MG63 (cell line): Measurements from ENCODE around the gene RASSF8. TPM values are rescaled to one million over a fixed set of nuclear protein-coding genes. Genes with fewer than 3 reads are reported as not detected.

Experiments
- DNase-seq: peaks from one replicate; pipeline ENCODE4 v3.0.0-alpha.2; 2020
- H3K27me3 ChIP-seq: fragments of 250-450 bp; sonication (Bioruptor Pico); 2 replicates; pipeline ENCODE4 v1.5.1; 2020; ENCODE audit warnings: mild to moderate bottlenecking, moderate library complexity
- H3K36me3 ChIP-seq: fragments of 250-450 bp; sonication (Bioruptor Pico); 2 replicates; pipeline ENCODE4 v1.5.1; 2020; ENCODE audit warnings: mild to moderate bottlenecking, moderate library complexity
- H3K4me3 ChIP-seq: fragments of 250-450 bp; sonication (Bioruptor Pico); 2 replicates; pipeline ENCODE4 v1.5.1; 2020; ENCODE audit warnings: mild to moderate bottlenecking, moderate library complexity
- H3K9me3 ChIP-seq: fragments of 250-450 bp; sonication (Bioruptor Pico); 2 replicates; pipeline ENCODE4 v1.5.1; 2020; ENCODE audit warnings: mild to moderate bottlenecking, moderate library complexity
- total RNA-seq: library from RNA; depleted of rRNA; stranded (reverse); fragments of >200 nt; shearing (Covaris generic); gene quantifications from 2 replicates; pipeline ENCODE4 v1.2.3, GENCODE V29; 2014; ENCODE audit warnings: low replicate concordance; rRNA removed

RASSF8 gene, protein sequence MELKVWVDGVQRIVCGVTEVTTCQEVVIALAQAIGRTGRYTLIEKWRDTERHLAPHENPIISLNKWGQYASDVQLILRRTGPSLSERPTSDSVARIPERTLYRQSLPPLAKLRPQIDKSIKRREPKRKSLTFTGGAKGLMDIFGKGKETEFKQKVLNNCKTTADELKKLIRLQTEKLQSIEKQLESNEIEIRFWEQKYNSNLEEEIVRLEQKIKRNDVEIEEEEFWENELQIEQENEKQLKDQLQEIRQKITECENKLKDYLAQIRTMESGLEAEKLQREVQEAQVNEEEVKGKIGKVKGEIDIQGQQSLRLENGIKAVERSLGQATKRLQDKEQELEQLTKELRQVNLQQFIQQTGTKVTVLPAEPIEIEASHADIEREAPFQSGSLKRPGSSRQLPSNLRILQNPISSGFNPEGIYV
- 7.3 and 40.9 TPM in 2 replicates for total RNA-seq

GRCh38 chr12:25958428-25959070, at the start of gene RASSF8:
TSS of gene RASSF8 (plus strand) at chr12:25958682. CDS start at chr12:26055344, 96,662 bp downstream.
- Histone ChIP-seq H3K4me3 (peak within 1 kb of the TSS; percentile 78), H3K36me3 (peaks cover 5% of the 10 kb centered on the region)
- peak; percentile 82 for DNase-seq

DNA sequence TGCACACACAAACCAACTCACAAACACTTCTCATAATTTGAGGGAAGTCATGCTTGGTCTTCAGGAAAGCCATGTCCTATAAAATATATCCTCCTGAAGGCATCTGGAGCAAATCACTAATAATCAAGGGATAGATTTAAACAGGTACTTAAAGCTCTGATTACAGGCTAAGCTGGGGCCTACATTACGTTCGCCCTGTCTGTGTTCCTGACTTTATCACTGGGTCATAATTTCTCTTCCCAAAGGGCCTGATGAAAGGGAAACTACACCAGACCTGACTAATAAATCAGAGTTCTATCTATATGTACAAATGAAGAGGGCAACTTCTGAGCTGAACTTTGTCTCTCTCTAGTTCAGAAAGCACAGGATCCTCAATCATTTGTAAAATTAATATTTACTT, 43.9 kb upstream of the RASSF8 start:
- no peak for DNase-seq
- Histone ChIP-seq H3K36me3 (no peaks in the 10 kb centered on the region), H3K4me3 (no peak overlapping the region), H3K27me3 (no peaks in the 10 kb centered on the region), H3K9me3 (no peaks in the 10 kb centered on the region)

More at GRCh38 chr12:25958428-25959070, at the start of gene RASSF8:
- Histone ChIP-seq H3K9me3 (no peaks in the 10 kb centered on the region), H3K27me3 (no peaks in the 10 kb centered on the region)

GRCh38 chr12:25924491-25925001, 33.9 kb upstream of the RASSF8 start:
- Histone ChIP-seq H3K36me3 (no peaks in the 10 kb centered on the region), H3K9me3 (no peaks in the 10 kb centered on the region; the same call in 1 of the 2 replicates), H3K4me3 (no peak overlapping the region), H3K27me3 (no peaks in the 10 kb centered on the region)
- peak; percentile 69 for DNase-seq

GRCh38 chr12:25925064-25925463, 33.4 kb upstream of the RASSF8 start:
- Histone ChIP-seq H3K36me3 (no peaks in the 10 kb centered on the region), H3K4me3 (no peak overlapping the region), H3K27me3 (no peaks in the 10 kb centered on the region), H3K9me3 (no peaks in the 10 kb centered on the region; the same call in 1 of the 2 replicates)
- DNase-seq = no peak

- no peak for DNase-seq
- no peak overlapping the region for H3K4me3 ChIP-seq
- no peaks in the 10 kb centered on the region for H3K27me3 ChIP-seq
- H3K9me3 ChIP-seq = no peaks in the 10 kb centered on the region; the same call in 1 of the 2 replicates
- no peaks in the 10 kb centered on the region for H3K36me3 ChIP-seq
These were observed 31.9 kb upstream of the RASSF8 start for GRCh38 chr12:25926536-25926935.

GRCh38 chr12:25929142-25929541, 29.3 kb upstream of the RASSF8 start:
- DNase-seq = peak; percentile 67

GRCh38 chr12:25932971-25933370, 25.5 kb upstream of the RASSF8 start:
- Histone ChIP-seq H3K36me3 (no peaks in the 10 kb centered on the region), H3K9me3 (no peaks in the 10 kb centered on the region), H3K4me3 (no peak overlapping the region), H3K27me3 (no peaks in the 10 kb centered on the region)
- DNase-seq = no peak

More at GRCh38 chr12:25929142-25929541, 29.3 kb upstream of the RASSF8 start:
- H3K27me3 ChIP-seq = no peaks in the 10 kb centered on the region
- no peaks in the 10 kb centered on the region; the same call in 1 of the 2 replicates for H3K9me3 ChIP-seq
- H3K4me3 ChIP-seq = no peak overlapping the region
- H3K36me3 ChIP-seq = no peaks in the 10 kb centered on the region

DNA sequence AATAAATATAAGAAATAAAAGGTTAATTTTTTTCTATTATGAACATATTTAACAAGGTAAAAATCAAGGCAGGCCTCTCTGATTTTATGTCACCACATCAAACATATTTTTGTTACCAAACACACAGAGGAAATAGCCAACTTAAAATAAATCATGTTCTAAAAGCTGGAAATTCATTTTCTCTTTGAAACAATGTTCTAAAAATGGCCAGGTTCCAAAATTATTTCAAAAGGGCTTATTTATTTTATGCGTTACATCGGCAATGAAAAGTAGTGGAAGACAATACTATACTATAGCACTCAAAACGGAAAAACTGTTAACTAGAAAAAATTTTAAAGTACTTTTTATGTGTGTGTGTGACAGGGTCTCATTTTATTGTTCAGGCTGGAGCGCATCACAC, 24.0 kb upstream of the RASSF8 start:
- Histone ChIP-seq H3K36me3 (no peaks in the 10 kb centered on the region), H3K4me3 (no peak overlapping the region), H3K27me3 (no peaks in the 10 kb centered on the region), H3K9me3 (no peaks in the 10 kb centered on the region)
- no peak for DNase-seq

- H3K36me3 ChIP-seq = no peaks in the 10 kb centered on the region
- H3K9me3 ChIP-seq = no peaks in the 10 kb centered on the region
- no peaks in the 10 kb centered on the region for H3K27me3 ChIP-seq
- no peak overlapping the region for H3K4me3 ChIP-seq
- no peak for DNase-seq
These were observed 22.9 kb upstream of the RASSF8 start for GRCh38 chr12:25935355-25936144.

DNA sequence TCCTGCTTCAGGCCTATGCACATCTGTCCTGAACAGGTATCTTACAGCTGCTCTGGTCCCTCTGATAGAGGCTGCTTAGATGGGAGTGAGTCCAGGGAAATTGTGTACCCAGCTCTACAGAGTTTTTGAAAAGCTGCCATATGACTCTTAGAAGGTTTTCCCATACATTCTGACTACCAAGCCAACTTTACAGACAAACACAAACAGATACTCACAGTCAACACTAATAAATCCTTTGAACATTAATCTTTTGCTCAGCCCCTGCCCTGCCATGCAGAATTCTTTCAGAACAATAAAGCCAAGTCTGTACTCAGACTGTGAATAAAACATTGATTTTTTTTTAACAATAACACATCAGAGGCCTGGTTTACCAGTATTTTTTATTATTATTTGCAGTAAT, 21.4 kb upstream of the RASSF8 start:
- Histone ChIP-seq H3K4me3 (no peak overlapping the region), H3K36me3 (no peaks in the 10 kb centered on the region), H3K9me3 (no peaks in the 10 kb centered on the region), H3K27me3 (no peaks in the 10 kb centered on the region)
- no peak for DNase-seq

DNA sequence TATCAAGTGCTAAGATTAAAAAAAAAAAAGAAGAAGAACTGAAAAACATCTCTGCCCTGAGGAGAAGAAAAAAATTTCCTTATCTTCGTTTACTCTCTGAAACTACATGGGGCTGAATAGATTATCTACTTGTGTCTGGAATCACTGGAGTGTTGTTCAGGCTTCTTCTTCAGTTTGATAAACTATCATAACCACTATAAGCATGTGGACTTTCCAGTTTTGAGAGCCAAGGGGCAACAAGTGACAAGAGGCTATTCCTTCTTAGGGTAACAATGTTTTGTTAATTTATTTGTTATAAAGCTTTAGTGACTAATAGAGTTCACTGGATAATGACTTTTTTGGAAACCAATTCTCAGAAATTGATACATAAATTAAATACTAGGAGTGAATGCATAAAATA, 19.9 kb upstream of the RASSF8 start:
- no peaks in the 10 kb centered on the region for H3K27me3 ChIP-seq
- peaks cover 5% of the 10 kb centered on the region; the same call in 1 of the 2 replicates for H3K9me3 ChIP-seq
- H3K4me3 ChIP-seq = no peak overlapping the region
- DNase-seq = no peak
- no peaks in the 10 kb centered on the region for H3K36me3 ChIP-seq

DNA sequence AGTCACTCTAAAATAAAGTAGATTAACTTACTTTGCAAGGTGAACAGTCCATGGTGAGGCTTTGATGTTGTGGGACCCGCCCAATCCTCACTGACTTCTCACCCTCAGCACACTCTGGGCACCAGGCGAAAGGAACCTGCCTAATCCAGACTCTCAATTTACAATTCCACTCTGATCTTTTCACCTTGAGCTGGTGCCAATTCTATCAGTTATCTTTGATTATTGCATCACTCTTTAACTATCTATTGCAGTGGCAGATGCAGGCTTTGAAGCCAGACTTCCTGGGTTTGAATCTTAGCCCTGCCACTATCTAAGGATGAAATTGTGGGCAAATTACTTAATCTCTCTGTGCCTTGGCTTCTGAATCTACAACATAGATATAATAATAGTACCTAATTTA, 18.9 kb upstream of the RASSF8 start:
- Histone ChIP-seq H3K36me3 (no peaks in the 10 kb centered on the region), H3K4me3 (no peak overlapping the region), H3K27me3 (no peaks in the 10 kb centered on the region), H3K9me3 (peaks cover 7% of the 10 kb centered on the region)
- no peak for DNase-seq

DNA sequence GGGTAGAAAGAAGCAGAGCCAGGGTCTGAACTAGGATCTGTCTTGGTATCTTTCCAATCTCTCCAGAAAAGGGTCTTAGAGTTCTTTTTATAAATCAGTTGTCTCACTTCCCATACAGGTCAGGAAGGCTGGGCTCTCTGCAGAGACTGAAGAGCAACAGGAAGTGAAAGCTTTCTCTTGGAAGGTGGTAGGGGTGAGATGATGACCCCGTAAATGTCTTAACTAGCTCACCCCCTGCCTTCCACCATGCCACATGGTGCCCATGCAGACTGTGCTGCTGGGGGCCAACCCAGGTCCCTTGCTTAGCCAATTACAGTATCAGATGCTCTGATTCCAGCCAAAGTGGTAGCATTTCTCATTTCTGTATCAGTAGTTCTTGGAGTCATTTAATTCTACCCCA, 17.6 kb upstream of the RASSF8 start:
- H3K27me3 ChIP-seq = no peaks in the 10 kb centered on the region
- no peak overlapping the region for H3K4me3 ChIP-seq
- peaks cover 7% of the 10 kb centered on the region for H3K9me3 ChIP-seq
- no peak for DNase-seq
- H3K36me3 ChIP-seq = no peaks in the 10 kb centered on the region

DNA sequence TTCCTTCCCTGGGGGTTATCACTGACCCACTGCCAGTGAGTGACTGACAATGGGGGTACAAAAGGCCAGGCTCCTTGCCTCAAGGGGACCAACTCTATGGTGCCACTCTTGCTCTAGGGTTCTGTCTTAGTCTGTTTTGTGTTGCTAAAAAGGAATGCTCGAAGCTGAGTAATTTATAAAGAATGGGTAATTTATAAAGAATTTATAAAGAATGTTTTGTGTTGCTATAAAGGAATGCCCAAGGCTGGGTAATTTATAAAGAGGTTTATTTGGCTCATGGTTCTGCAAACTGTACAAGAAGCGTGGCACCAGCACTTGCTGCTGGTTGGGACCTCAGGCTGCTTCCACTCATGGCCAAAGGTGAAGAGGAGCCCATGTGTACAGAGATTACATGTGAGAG, 15.8 kb upstream of the RASSF8 start:
- Histone ChIP-seq H3K27me3 (no peaks in the 10 kb centered on the region), H3K4me3 (no peak overlapping the region), H3K9me3 (peaks cover 7% of the 10 kb centered on the region), H3K36me3 (no peaks in the 10 kb centered on the region)
- no peak for DNase-seq

DNA sequence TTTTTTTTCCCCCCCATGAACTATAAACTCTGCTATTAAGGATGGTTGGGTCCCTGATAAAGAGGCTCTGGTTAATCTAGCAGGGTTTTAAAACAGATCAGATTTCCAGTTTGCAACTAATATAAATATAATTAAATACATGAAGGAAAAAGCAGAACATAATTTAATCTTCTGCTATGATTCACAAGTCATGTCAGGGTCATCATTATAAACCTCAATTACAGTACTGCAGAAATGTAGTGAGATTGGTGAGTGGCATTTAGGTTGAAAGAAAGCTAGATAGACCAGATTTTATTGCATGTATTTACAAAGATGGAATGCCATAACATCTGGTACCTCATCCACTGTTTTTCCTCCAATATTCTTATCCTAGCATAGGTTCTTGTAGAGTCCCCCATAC, 14.5 kb upstream of the RASSF8 start:
- H3K9me3 ChIP-seq = peaks cover 7% of the 10 kb centered on the region
- no peaks in the 10 kb centered on the region for H3K36me3 ChIP-seq
- no peak for DNase-seq
- no peak overlapping the region for H3K4me3 ChIP-seq
- no peaks in the 10 kb centered on the region for H3K27me3 ChIP-seq

GRCh38 chr12:25949343-25949742, 9.1 kb upstream of the RASSF8 start:
- H3K36me3 ChIP-seq = peaks cover 3% of the 10 kb centered on the region
- DNase-seq = no peak
- peaks cover 6% of the 10 kb centered on the region; the same call in 1 of the 2 replicates for H3K9me3 ChIP-seq
- H3K4me3 ChIP-seq = no peak overlapping the region
- no peaks in the 10 kb centered on the region for H3K27me3 ChIP-seq
